GM12872 (cell line): ENCODE measurements around the gene SIPA1.

Experiments used
- CTCF ChIP-seq: IDR thresholded peaks from 3 replicates; pipeline ENCODE4 v1.5.1; 2011; ENCODE audit warnings: low read depth, mild to moderate bottlenecking, low read length, moderate library complexity; ENCODE audit not compliant: insufficient read depth

Gene SIPA1

DNA sequence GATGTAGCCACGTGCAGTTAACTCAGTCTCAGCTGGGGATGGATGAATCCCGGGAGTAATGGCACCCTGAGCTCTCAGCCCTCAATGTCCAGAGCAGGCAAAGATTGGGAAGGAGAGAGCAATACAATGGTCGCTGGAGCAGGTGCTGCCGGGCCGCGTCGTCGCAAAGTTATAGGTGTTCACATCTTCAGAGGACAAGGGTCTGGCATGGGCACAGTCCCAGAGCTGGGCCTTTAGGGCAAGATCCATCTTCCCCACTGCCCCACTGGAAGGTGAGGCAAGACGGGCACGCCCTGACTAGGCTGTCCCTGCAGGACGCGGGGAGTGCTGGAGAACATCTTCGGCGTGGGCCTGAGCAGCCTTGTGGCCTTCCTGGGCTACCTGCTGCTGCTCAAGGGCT lies 14.7 kb upstream of the SIPA1 start:
- no peak for TF ChIP-seq CTCF

GRCh38 chr11:65623852-65624616 lies 13.9 kb upstream of the SIPA1 start:
- no peak for TF ChIP-seq CTCF

GRCh38 chr11:65624931-65625627 lies 12.8 kb upstream of the SIPA1 start:
- no peak for TF ChIP-seq CTCF

- peak; percentile 92 for TF ChIP-seq CTCF
Observed at GRCh38 chr11:65625628-65626342, 12.1 kb upstream of the SIPA1 start.

DNA sequence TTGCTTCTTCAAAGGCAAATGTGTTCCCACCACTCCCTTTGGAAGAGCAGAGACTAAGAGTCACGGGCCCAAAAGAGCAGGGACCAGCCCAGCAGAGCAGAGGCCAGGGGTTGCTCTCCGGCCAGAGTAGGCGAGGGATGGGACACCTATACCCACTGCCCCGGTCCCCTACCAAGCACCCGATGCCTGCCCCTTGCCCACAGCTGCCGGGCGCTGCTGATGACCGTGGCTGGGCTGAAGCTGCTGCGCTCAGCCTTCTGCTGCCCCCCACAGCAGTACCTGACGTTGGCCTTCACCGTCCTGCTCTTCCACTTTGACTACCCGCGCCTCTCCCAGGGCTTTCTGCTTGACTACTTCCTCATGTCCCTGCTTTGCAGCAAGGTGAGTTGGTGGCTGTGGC lies 10.7 kb upstream of the SIPA1 start:
- no peak for TF ChIP-seq CTCF

- TF ChIP-seq CTCF: no peak
Observed at GRCh38 chr11:65629579-65629978, 8.3 kb upstream of the SIPA1 start.

DNA sequence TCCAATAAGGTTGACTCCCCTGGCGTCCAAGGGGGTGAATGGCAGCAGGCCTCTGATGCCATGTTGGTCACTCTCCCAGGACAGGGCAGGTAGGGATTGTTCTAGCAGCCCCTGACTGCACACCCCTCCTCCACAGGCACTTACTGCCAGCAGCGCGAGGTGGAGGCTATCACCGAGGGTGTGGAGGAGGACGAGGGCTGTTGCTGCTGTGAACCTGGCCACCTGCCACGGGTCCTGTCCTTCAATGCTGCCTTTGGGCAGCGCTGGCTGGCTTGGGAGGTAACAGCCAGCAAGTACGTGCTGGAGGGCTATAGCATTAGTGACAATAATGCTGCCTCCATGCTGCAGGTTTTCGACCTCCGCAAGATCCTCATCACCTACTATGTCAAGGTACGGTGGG lies 7.7 kb upstream of the SIPA1 start:
- no peak for TF ChIP-seq CTCF
